Measurements from ENCODE around the gene MAGEB17.

MAGEB17 gene

GRCh38 chrX:16212436-16212835 lies 45.2 kb downstream of the MAGEB17 start:
- DNase-seq, result peak; percentile 1

DNA sequence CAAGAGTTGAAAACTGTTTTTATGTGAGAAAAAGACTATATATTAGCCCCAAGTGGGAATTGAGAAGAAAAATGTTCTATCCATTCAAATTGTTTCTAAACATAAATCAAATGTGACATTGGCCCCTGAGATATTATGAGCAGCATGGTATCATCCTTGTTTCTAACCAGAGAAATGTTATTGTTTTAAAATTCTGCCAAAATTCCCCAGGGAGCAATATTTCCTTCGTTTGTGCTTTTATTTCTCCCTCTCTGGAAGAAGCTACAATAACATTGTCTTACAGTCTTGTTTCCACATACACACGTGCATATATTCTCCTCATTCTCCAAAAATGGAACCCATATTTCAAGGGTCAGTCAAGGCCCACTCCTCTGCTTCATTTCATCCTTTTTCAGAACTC lies 46.7 kb downstream of the MAGEB17 start:
- DNase-seq, result no peak

- no peak for DNase-seq
Observed at GRCh38 chrX:16215660-16216059, 48.4 kb downstream of the MAGEB17 start.
